ENCODE measurements around the gene TIE1.

The TIE1 gene

GRCh38 chr1:43309405-43310025, 8.7 kb downstream of the TIE1 start:
- no peak for TF ChIP-seq CTCF (IDR thresholded peaks at IDR 0.05; ENCODE audit: borderline replicate concordance, control extremely low read depth, extremely low read depth, insufficient read depth, missing control alignments)
- in situ Hi-C loops (cut with MboI; ENCODE audit: low sequenced_read_pairs, unreplicated experiment): no loop called here
- no peak for DNase-seq (ENCODE audit: low spot score)

GRCh38 chr1:43311521-43311920, 10.7 kb downstream of the TIE1 start:
- no peak for TF ChIP-seq CTCF (IDR thresholded peaks at IDR 0.05; ENCODE audit: borderline replicate concordance, control extremely low read depth, extremely low read depth, insufficient read depth, missing control alignments)
- in situ Hi-C loops (cut with MboI; ENCODE audit: low sequenced_read_pairs, unreplicated experiment): no loop called here
- no peak for DNase-seq (ENCODE audit: low spot score)

- DNase-seq (ENCODE audit: low spot score): no peak
- no peak for TF ChIP-seq CTCF (IDR thresholded peaks at IDR 0.05; ENCODE audit: borderline replicate concordance, control extremely low read depth, extremely low read depth, insufficient read depth, missing control alignments)
- in situ Hi-C loops (cut with MboI; ENCODE audit: low sequenced_read_pairs, unreplicated experiment): no loop called here
These were observed 11.4 kb downstream of the TIE1 start for GRCh38 chr1:43312212-43312623.

GRCh38 chr1:43312663-43313515, 12.1 kb downstream of the TIE1 start:
- no peak for DNase-seq (ENCODE audit: low spot score)
- TF ChIP-seq CTCF (IDR thresholded peaks at IDR 0.05; ENCODE audit: borderline replicate concordance, control extremely low read depth, extremely low read depth, insufficient read depth, missing control alignments): no peak
- in situ Hi-C loops (cut with MboI; ENCODE audit: low sequenced_read_pairs, unreplicated experiment): no loop called here

GRCh38 chr1:43313771-43314170, 13.0 kb downstream of the TIE1 start:
- in situ Hi-C loops (cut with MboI; ENCODE audit: low sequenced_read_pairs, unreplicated experiment): no loop called here
- no peak for DNase-seq (ENCODE audit: low spot score)
- no peak for TF ChIP-seq CTCF (IDR thresholded peaks at IDR 0.05; ENCODE audit: borderline replicate concordance, control extremely low read depth, extremely low read depth, insufficient read depth, missing control alignments)

GRCh38 chr1:43314233-43314632, 13.5 kb downstream of the TIE1 start:
- TF ChIP-seq CTCF (IDR thresholded peaks at IDR 0.05; ENCODE audit: borderline replicate concordance, control extremely low read depth, extremely low read depth, insufficient read depth, missing control alignments): no peak
- in situ Hi-C loops (cut with MboI; ENCODE audit: low sequenced_read_pairs, unreplicated experiment): no loop called here
- DNase-seq (ENCODE audit: low spot score): no peak

All from GM13976 (cell line).